Mucosa of descending colon (tissue), 3 donors: ENCODE results near the gene VSTM1. TPM values are rescaled to one million over a fixed set of nuclear protein-coding genes. Genes with fewer than 3 reads are reported as not detected.
"Not testable (repeated sequence)": the region's sequence is repeated elsewhere in the genome, so short reads cannot be mapped to it uniquely, and the experiment has no call there.

ENCODE experiments used
- ATAC-seq: fragments of 200-7000 bp; cut with Tn5 transposase; one replicate; pipeline ENCODE4 v1.9.1; 2020; ENCODE audit warnings: mild to moderate bottlenecking, moderate library complexity
- DNase-seq, 3 donors: peaks; one replicate each; pipeline ENCODE4 v3.0.0-alpha.2; 2020
- H3K36me3 ChIP-seq: fragments of 200-600 bp; one replicate; pipeline ENCODE4 v1.8.0; 2021; ENCODE audit warnings: low read depth, mild to moderate bottlenecking
- H3K4me1 ChIP-seq: fragments of 200-600 bp; one replicate; pipeline ENCODE4 v1.8.0; 2021; ENCODE audit warnings: low read depth, mild to moderate bottlenecking
- H3K4me3 ChIP-seq: fragments of 200-600 bp; one replicate; pipeline ENCODE4 v1.8.0; 2021; ENCODE audit warnings: mild to moderate bottlenecking
- H3K9me3 ChIP-seq: fragments of 200-600 bp; one replicate; pipeline ENCODE4 v1.8.0; 2021; ENCODE audit warnings: mild to moderate bottlenecking
- intact Hi-C, 2 donors: fragments of 100-400 bp; cut with DNase I in 1 of 2; cut with micrococcal nuclease in 1 of 2; formaldehyde crosslinking; loops; one replicate each; pipeline versions ENCODE4 v1.11.0 to v1.11.1; 2022; cut with DNase I, micrococcal nuclease
- total RNA-seq, 3 donors: library from RNA; stranded (reverse); fragmentation: NEBNext Ultra II Directional in 2 of 3; extraction: Animal tissue kit (Norgen Biotek cat#: 25700) in 2 of 3; gene quantifications; one replicate each; pipeline versions ENCODE4 v1.2.1 to v1.2.4, GENCODE V29; 2021 to 2023
- TF ChIP-seq, protein P1 (sequence below): fragments of 200-600 bp; IDR thresholded peaks from one replicate; pipeline ENCODE4 v1.8.0; 2022; ENCODE audit warnings: antibody characterized with exemption, mild to moderate bottlenecking
- donor health status: DM: no; HTN: no; CAD: no; lungs with moderate emphysema.
- donor health status: DM: no; HTN: no; CAD: no.
- donor health status: DM: no; HTN: yes; CAD: no.

Gene VSTM1
- total RNA-seq, 3 donors from 2014 or later, result not detected

DNA sequence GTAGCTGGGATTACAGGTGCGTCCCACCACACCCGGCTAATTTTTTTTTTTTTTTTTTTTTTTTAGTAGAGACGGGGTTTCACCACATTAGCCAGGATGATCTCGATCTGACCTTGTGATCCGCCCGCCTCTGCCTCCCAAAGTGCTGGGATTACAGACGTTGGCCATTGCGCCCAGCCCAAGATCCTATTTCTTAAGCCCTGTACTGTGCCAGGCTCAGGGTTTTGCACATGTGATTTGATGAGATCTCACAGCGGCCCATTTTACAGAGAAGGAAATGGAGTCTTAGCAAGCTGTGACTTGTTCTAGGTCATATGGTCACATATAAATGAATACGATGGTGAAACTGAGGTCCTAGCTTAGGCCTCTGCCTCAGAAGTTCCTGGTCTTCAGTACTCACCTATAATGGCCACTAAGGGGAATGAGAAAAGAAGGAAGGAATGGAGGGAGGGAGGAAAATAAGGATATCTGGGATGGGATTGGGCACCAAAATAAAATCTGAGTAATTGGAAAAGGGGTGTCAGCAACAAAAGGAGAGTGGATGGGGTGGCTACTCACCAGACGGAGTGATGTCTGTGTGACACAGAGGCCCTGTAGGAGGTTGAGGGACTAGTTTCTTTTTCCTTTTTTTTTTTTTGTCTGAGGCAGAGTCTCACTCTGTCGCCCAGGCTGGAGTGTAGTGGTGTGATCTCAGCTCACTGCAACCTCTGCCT lies 35.6 kb upstream of the VSTM1 start:
- DNase-seq (no peak), ATAC-seq (no peak)
- Histone ChIP-seq H3K4me1 (peaks cover 10% of the 10 kb centered on the region), H3K36me3 (no peaks in the 10 kb centered on the region), H3K4me3 (no peak overlapping the region), H3K9me3 (no peaks in the 10 kb centered on the region)
- intact Hi-C loops, result no loop called here
- TF ChIP-seq, protein P1, sequence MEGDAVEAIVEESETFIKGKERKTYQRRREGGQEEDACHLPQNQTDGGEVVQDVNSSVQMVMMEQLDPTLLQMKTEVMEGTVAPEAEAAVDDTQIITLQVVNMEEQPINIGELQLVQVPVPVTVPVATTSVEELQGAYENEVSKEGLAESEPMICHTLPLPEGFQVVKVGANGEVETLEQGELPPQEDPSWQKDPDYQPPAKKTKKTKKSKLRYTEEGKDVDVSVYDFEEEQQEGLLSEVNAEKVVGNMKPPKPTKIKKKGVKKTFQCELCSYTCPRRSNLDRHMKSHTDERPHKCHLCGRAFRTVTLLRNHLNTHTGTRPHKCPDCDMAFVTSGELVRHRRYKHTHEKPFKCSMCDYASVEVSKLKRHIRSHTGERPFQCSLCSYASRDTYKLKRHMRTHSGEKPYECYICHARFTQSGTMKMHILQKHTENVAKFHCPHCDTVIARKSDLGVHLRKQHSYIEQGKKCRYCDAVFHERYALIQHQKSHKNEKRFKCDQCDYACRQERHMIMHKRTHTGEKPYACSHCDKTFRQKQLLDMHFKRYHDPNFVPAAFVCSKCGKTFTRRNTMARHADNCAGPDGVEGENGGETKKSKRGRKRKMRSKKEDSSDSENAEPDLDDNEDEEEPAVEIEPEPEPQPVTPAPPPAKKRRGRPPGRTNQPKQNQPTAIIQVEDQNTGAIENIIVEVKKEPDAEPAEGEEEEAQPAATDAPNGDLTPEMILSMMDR, result no peak

DNA sequence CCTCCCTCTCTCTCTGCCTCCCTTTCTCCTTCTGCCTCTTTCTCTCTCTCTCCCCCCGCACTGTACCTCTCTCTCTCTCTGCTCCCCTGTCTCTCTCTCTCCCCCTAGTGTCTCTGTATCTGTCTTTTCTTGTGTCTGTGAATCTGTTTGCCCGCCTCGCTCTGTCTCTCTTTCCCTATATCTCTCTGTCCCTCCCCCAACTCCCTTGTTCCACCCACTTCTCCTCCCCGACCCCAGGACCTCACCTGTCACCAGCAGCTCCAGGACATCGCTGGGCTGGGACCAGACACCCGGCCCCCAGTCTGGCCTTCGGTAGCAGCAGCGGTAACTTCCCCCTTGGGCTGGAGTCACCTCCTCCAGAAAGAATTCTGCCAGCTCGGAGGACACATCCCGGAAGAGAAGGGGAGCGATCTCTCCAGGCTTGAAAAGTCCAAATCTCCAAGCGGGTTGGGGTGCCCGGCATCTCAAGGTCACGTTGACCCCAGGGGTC lies 33.0 kb upstream of the VSTM1 start:
- intact Hi-C loops, result no loop called here
- H3K4me3 ChIP-seq, result no peak overlapping the region
- peaks cover 6% of the 10 kb centered on the region for H3K4me1 ChIP-seq
- H3K36me3 ChIP-seq, result no peaks in the 10 kb centered on the region
- H3K9me3 ChIP-seq, result no peaks in the 10 kb centered on the region
- ATAC-seq (peak; percentile 73), DNase-seq (no peak)
- TF ChIP-seq, protein P1, result no peak

DNA sequence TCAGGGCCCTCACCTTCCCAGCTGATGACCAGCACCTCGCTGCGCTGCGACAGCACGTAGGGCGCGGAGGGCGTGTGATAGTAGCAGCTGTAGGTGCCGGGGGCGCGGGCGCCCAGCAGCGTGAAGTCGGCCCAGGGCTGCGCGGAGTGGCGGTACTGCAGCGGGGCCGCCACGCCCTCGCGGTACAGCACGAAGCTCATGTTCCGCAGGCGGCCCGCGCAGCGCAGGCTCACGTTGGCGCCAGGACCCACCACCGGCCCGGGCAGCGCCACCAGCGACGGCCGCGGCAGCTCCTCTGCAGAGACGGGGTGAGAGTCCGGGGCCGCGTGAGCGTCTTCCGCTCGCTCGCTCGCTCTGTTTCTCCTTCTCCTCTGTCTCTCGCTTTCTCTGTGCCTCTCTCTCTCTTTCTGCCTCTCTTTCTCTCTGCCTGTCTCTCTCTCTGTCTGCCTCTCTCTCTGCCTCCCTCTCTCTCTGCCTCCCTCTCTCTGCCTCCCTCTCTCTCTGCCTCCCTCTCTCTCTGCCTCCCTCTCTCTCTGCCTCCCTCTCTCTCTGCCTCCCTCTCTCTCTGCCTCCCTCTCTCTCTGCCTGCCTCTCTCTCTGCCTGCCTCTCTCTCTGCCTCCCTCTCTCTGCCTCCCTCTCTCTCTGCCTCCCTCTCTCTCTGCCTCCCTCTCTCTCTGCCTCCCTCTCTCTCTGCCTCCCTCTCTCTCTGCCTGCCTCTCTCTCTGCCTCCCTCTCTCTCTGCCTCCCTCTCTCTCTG lies 32.3 kb upstream of the VSTM1 start:
- H3K4me3 ChIP-seq, H3K4me1 ChIP-seq, H3K9me3 ChIP-seq, H3K36me3 ChIP-seq, intact Hi-C loops: not testable (repeated sequence)
- DNase-seq (peak; percentile 32 to 72 (median 64)), ATAC-seq (peak; percentile 88)

DNA sequence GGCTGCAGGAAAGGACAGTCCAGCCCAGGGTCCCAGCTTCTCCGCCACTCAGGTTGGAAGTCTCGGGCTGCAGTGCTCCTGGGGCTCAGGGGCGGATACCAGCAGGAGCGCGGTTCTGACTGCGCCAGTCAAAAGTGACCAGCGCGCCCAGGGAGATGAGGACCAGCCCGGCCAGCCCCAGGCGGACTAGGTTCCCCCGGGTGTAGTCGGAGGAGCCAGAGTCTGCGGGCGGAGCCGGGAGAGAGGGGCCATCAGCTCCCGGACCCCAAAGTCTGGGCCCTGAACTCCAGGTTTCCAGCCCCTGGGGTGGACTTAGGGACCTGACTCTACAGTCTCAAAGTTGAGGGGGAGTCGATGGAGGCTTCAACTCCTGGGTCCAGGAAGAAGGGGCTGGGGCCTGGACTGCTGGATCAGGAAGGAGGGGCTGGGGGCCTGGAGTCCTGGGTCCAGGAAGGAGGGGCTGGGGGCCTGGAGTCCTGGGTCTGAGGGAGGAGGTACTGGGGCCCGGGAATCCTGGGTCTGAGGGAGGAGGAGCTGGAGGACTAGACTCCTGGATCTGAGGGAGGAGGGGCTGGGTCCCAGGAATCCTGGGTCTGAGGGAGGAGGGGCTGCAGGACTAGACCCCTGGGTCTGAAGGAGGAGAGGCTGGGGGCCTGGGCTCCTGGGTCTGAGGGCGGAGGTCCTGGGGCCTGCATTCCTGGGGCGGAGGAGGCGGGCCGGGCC lies 31.6 kb upstream of the VSTM1 start:
- DNase-seq, result peak in 1 of 3 donors; percentile 54
- TF ChIP-seq, protein P1, result no peak
- no peak overlapping the region for H3K4me3 ChIP-seq
- intact Hi-C loops, result no loop called here
- H3K36me3 ChIP-seq, result no peaks in the 10 kb centered on the region
- no peak for ATAC-seq
- H3K9me3 ChIP-seq, result no peaks in the 10 kb centered on the region
- H3K4me1 ChIP-seq, result peaks cover 6% of the 10 kb centered on the region

DNA sequence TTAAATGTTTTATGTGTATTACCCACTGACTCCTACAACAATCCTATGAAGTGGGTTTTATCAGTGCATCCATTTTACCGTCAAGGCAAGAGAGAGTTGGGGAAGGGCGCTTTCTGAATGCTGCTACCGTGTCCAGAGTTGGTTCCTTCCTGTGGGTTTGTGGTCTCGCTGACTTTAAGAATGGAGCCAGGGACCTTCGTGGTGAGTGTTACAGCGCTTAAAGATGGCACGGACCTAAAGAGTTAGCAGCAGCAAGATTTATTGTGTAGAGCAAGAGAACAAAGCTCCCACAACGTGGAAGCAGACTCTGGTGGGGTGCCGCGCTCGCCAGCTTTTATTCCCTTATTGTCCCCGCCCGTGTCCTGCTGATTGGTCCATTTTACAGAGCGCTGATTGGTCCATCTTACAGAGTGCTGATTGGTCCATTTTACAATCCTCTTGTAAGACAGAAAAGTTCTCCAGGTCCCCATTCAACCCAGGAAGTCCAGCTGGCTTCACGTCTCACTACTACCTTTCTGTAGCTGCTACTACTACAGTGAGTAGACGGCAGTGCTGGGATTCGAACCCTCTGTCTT lies 30.8 kb upstream of the VSTM1 start:
- no peaks in the 10 kb centered on the region for H3K36me3 ChIP-seq
- ATAC-seq, result no peak
- no peak for DNase-seq
- TF ChIP-seq, protein P1, result no peak
- no peak overlapping the region for H3K4me3 ChIP-seq
- intact Hi-C loops, result no loop called here
- H3K4me1 ChIP-seq, result peaks cover 6% of the 10 kb centered on the region
- H3K9me3 ChIP-seq, result no peaks in the 10 kb centered on the region
